ENCODE measurements around the gene TIPRL.

- TF ChIP-seq CTCF (IDR thresholded peaks at IDR 0.05) (no peak), POLR2A (IDR thresholded peaks at IDR 0.05) (no peak), EP300 (IDR thresholded peaks at IDR 0.05) (no peak)
Measured at GRCh38 chr1:168210312-168210711, 31.6 kb downstream of the TIPRL start.

All from upper lobe of left lung (tissue), 4 donors.